Tibial artery (tissue), 4 donors: ENCODE measurements around the gene GCFC2.

ENCODE experiments used
- DNase-seq, 2 donors: peaks; one replicate each; pipeline ENCODE4 v3.0.0-alpha.2; 2019
- H3K27ac ChIP-seq, 2 donors: fragments of 200-600 bp; sonication (generic) in 1 of 2; 1 replicate in 1 of 2; 2 replicates in 1 of 2; pipeline ENCODE4 v1.5.1; 2018 to 2019; ENCODE audit warnings: mild to moderate bottlenecking in 1 of 2
- H3K27me3 ChIP-seq, 2 donors: fragments of 200-600 bp; sonication (generic) in 1 of 2; one replicate each; pipeline versions ENCODE4 v1.5.1 to v1.6.0; 2016 to 2019
- H3K36me3 ChIP-seq, 3 donors: fragments of 200-600 bp; sonication (generic) in 2 of 3; one replicate each; pipeline ENCODE4 v1.5.1; 2016 to 2019; ENCODE audit warnings: mild to moderate bottlenecking in 2 of 3
- H3K4me1 ChIP-seq, 4 donors: fragments of 200-600 bp; sonication (generic) in 2 of 4; 1 replicate in 3 of 4; 2 replicates in 1 of 4; pipeline ENCODE4 v1.5.1; 2016 to 2019
- H3K4me3 ChIP-seq, 2 donors: fragments of 200-600 bp; sonication (generic) in 1 of 2; 1 replicate in 1 of 2; 2 replicates in 1 of 2; pipeline ENCODE4 v1.5.1; 2018 to 2019; ENCODE audit warnings: mild to moderate bottlenecking in 2 of 2
- H3K9me3 ChIP-seq, 3 donors: fragments of 200-600 bp; sonication (generic) in 1 of 3; one replicate each; pipeline ENCODE4 v1.5.1; 2016 to 2019
- CTCF ChIP-seq, 2 experiments: fragments of 200-600 bp in 1 of 2; fragments of 450-650 bp in 1 of 2; IDR thresholded peaks; one replicate each; pipeline ENCODE4 v1.5.1; 2017 to 2019; ENCODE audit warnings: antibody characterized with exemption in 2 of 2, mild to moderate bottlenecking in 1 of 2, moderate library complexity in 1 of 2
- intact Hi-C: fragments of 100-400 bp; cut with DNase I; formaldehyde crosslinking; loops from one replicate; pipeline ENCODE4 v1.15.0; 2023; ENCODE audit warnings: low total_unique reads

GCFC2 gene

GRCh38 chr2:75640621-75641121 lies 70.0 kb downstream of the GCFC2 start:
- Histone ChIP-seq H3K9me3 (no peaks in the 10 kb centered on the region), H3K4me3 (no peak overlapping the region), H3K36me3 (no peaks in the 10 kb centered on the region), H3K27ac (no peak overlapping the region), H3K27me3 (peaks cover 0 to 3% of the 10 kb centered on the region in 2 donors), H3K4me1 (peaks cover 0 to 3% (median 0%) of the 10 kb centered on the region in 4 donors)
- intact Hi-C loops: loop anchor here (10.0 kb wide), 1 partner anchor 74 kb away; the partner anchor contains the start of gene GCFC2
- DNase-seq: peak; percentile 53 to 71
- peak; percentile 76 to 95 for TF ChIP-seq CTCF (IDR thresholded peaks at IDR 0.05)

GRCh38 chr2:75637568-75637967 lies 73.1 kb downstream of the GCFC2 start:
- Histone ChIP-seq H3K9me3 (no peaks in the 10 kb centered on the region), H3K4me1 (peaks cover 0 to 3% (median 0%) of the 10 kb centered on the region in 4 donors), H3K27me3 (peaks cover 0 to 9% of the 10 kb centered on the region in 2 donors), H3K36me3 (no peaks in the 10 kb centered on the region), H3K27ac (no peak overlapping the region), H3K4me3 (no peak overlapping the region)
- DNase-seq: no peak
- intact Hi-C loops: no loop called here
- TF ChIP-seq CTCF (IDR thresholded peaks at IDR 0.05): no peak

- Histone ChIP-seq H3K36me3 (no peaks in the 10 kb centered on the region), H3K27ac (no peak overlapping the region), H3K9me3 (no peaks in the 10 kb centered on the region), H3K4me3 (no peak overlapping the region), H3K4me1 (no peaks in the 10 kb centered on the region), H3K27me3 (peaks cover 0 to 14% of the 10 kb centered on the region in 2 donors)
- intact Hi-C loops: no loop called here
- no peak for DNase-seq
- TF ChIP-seq CTCF (IDR thresholded peaks at IDR 0.05): no peak
These were observed 75.8 kb downstream of the GCFC2 start for GRCh38 chr2:75634945-75635344.

GRCh38 chr2:75633620-75634019 lies 77.1 kb downstream of the GCFC2 start:
- H3K36me3 ChIP-seq: no peaks in the 10 kb centered on the region
- intact Hi-C loops: no loop called here

GRCh38 chr2:75632813-75633212 lies 77.9 kb downstream of the GCFC2 start:
- peaks cover 0 to 14% of the 10 kb centered on the region in 2 donors for H3K27me3 ChIP-seq
- H3K9me3 ChIP-seq: no peaks in the 10 kb centered on the region
- no peak overlapping the region for H3K4me3 ChIP-seq
- DNase-seq: no peak
- H3K4me1 ChIP-seq: no peaks in the 10 kb centered on the region
- no peak overlapping the region for H3K27ac ChIP-seq
- intact Hi-C loops: no loop called here
- TF ChIP-seq CTCF (IDR thresholded peaks at IDR 0.05): no peak
- no peaks in the 10 kb centered on the region for H3K36me3 ChIP-seq

More at GRCh38 chr2:75633620-75634019, 77.1 kb downstream of the GCFC2 start:
- no peak overlapping the region for H3K4me3 ChIP-seq
- H3K27me3 ChIP-seq: peaks cover 0 to 14% of the 10 kb centered on the region in 2 donors
- H3K27ac ChIP-seq: no peak overlapping the region
- no peak for TF ChIP-seq CTCF (IDR thresholded peaks at IDR 0.05)
- no peaks in the 10 kb centered on the region for H3K9me3 ChIP-seq
- H3K4me1 ChIP-seq: no peaks in the 10 kb centered on the region
- DNase-seq: no peak
